ENCODE measurements around the gene RASA3. TPM values are rescaled to one million over a fixed set of nuclear protein-coding genes. Genes with fewer than 3 reads are reported as not detected.

The RASA3 gene
- total RNA-seq, 1 donor from 2014 or later, result 25.4 TPM

Other genes with a start within 250 kb of the RASA3 start
- gene C13orf46, start 158.5 kb downstream of the RASA3 start, total RNA-seq, result under 0.01 and 0.20 TPM in 2 replicates
- not detected in 2 replicates for gene CFAP97D2, start 46.6 kb upstream of the RASA3 start, total RNA-seq
- gene CDC16, start 102.3 kb upstream of the RASA3 start, total RNA-seq, result 27.5 and 31.9 TPM in 2 replicates
- 8.3 and 24.8 TPM in 2 replicates for gene UPF3A, start 149.0 kb upstream of the RASA3 start, total RNA-seq
- 8.1 and 9.4 TPM in 2 replicates for gene CHAMP1, start 181.9 kb upstream of the RASA3 start, total RNA-seq

Measured in lung microvascular endothelial cell (primary cell).